ENCODE data around the gene TPRA1.

TPRA1 gene

DNA sequence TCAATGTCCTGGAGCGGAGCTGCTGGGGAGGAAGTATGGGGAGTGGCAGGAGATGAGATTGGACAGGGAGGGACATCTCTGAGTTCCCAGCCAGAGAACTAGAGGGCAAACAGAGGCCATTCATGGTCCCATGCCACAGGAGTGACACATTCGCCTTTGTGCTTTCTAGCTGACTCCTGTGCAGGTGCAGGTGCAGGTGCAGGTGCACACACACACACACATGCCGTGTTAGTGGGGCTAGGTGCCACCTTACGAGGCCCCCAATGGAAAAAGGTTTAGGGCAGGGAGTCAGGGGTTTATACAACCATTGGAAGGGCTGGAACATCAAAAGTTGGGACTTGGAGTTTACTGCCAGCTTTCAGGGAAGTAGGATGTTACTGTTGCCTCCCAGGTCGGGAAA lies 52.0 kb downstream of the TPRA1 start:
- TF ChIP-seq, protein P1, sequence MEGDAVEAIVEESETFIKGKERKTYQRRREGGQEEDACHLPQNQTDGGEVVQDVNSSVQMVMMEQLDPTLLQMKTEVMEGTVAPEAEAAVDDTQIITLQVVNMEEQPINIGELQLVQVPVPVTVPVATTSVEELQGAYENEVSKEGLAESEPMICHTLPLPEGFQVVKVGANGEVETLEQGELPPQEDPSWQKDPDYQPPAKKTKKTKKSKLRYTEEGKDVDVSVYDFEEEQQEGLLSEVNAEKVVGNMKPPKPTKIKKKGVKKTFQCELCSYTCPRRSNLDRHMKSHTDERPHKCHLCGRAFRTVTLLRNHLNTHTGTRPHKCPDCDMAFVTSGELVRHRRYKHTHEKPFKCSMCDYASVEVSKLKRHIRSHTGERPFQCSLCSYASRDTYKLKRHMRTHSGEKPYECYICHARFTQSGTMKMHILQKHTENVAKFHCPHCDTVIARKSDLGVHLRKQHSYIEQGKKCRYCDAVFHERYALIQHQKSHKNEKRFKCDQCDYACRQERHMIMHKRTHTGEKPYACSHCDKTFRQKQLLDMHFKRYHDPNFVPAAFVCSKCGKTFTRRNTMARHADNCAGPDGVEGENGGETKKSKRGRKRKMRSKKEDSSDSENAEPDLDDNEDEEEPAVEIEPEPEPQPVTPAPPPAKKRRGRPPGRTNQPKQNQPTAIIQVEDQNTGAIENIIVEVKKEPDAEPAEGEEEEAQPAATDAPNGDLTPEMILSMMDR (conservative IDR thresholded peaks at IDR 0.05; ENCODE audit: low read length) = no peak
- no peak overlapping the region for H3K4me3 ChIP-seq (ENCODE audit: low read length)
- DNase-seq (ENCODE audit: low read depth) = no peak

DNA sequence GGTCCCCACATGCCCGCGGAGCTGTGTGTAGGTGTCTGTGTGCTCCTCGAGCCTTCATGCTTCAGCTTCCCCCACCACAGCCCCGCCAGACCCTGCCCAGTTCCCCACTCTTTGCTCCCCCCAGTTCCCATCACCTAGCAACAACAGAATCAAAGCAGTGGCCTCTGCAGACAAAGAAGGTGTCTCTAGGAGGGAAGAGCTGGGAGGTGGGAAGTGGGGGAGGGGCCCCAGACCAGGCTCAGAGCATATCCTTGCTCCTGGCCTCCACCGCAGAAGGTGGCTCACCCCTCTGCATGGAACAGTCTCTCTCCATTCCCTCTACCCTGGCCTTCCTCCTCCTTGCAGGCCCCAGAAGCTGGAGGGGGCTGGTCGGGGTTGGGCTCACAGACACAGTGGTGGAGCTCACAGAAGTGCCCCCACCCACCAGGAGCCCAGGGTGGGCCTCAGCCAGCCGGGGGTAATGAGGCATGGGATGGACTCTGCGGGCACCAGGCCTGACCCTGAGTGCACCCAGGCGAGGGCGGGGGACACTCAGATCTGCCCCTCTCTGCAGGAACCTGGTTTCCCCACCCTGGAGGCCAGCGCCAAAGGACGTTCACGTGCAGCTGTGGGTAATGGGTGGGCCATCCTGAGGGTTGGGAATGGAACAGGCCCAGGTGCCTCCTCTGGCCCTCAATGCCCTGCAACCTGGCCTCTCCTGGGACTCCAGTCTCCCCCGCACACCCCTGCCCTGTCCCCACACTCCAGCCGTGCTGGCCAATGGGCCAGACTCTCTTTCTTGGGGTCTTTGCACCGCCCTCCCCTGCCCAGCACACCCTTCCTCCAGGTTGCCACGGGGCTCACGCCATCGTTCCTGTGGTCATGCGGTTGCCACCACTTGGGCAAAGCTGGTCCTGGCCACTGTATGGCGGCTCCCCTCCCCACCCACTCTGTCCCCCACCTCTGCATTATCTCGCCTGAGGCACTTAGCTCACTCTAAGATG lies 53.4 kb downstream of the TPRA1 start:
- H3K4me3 ChIP-seq (ENCODE audit: low read length) = no peak overlapping the region
- TF ChIP-seq, protein P1 (conservative IDR thresholded peaks at IDR 0.05; ENCODE audit: low read length) = no peak
- no peak for DNase-seq (ENCODE audit: low read depth)

DNA sequence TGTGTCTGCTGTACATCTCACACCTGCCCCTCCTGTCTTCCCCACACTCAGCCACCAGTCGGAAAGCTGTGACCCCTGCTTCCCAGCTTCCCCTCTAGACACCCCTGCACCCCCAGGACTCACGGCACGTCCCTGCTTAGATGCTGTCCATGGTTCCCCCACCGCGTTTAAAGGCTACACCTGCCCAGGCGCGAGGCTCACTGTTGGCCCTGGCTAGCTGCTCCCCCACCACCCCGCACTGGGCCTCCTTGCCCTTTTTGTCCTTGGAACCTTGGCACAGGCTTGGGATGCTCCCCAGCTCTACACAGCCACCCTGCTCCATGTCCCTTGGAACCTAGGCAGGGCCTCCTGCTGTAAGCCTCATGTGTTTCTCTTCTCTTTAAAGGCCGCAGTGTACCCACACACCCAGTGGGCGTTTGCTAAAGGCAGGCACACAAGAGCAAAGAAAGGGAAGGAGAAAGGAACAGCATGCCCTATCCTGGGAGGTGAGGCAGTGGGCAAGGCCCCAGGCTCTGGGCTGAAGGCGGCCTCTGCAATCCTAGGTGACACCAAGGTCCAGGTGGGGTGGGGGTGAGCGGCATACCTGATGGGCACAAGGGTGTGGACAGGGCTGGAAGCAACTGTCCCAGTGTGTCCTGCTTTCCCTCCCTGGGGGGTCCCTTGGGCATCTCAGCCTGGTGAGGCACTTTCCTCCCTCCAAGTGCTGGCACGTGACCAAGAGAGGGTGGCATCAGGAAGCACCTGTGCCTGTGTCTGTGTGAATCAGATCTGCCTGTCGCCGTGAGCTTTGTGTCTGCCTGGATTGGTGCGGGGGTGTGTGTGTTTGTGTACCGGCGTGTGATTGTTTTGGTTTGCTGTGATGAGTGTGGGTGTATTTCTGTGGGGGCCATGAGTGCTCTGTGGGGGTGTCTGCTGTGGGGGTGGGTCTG lies 54.4 kb downstream of the TPRA1 start:
- no peak for DNase-seq (ENCODE audit: low read depth)
- no peak overlapping the region for H3K4me3 ChIP-seq (ENCODE audit: low read length)
- TF ChIP-seq, protein P1 (conservative IDR thresholded peaks at IDR 0.05; ENCODE audit: low read length) = no peak

DNA sequence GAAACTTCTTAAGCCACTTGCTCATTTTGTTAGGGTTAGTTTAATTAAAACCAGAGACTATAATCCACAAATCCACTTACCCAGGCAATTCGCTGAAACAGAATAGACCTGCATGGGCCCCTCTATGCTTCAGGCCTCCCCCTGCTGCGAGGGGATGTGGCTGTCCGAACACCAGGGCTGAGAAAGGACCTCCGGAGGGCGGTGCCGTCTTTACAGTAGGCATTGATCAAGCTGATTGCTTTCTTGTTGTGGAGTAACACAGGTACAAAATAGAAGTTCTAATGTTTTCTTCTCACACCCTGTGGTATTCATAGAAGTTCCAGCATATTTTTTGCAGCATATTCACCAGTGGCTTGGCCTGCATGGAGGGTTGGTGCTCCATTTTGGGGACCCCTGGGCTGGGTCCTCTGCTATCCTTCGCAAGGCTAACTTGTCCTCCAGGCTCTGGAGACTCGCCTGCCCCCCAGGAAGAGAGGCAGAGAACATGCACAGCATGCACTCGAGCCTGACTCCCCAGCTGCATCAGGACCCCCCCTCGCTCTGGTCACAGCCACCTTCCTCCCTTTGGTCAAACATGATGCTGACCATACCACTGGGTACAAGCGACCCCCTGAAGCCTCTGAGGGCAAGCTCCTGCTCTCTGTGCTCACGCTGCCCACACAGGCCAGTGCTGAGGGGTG lies 55.3 kb downstream of the TPRA1 start:
- DNase-seq (ENCODE audit: low read depth) = no peak
- TF ChIP-seq, protein P1 (conservative IDR thresholded peaks at IDR 0.05; ENCODE audit: low read length) = no peak
- H3K4me3 ChIP-seq (ENCODE audit: low read length) = no peak overlapping the region

GRCh38 chr3:127534564-127534963 lies 56.0 kb downstream of the TPRA1 start:
- TF ChIP-seq, protein P1 (conservative IDR thresholded peaks at IDR 0.05; ENCODE audit: low read length) = no peak
- H3K4me3 ChIP-seq (ENCODE audit: low read length) = no peak overlapping the region
- no peak for DNase-seq (ENCODE audit: low read depth)

DNA sequence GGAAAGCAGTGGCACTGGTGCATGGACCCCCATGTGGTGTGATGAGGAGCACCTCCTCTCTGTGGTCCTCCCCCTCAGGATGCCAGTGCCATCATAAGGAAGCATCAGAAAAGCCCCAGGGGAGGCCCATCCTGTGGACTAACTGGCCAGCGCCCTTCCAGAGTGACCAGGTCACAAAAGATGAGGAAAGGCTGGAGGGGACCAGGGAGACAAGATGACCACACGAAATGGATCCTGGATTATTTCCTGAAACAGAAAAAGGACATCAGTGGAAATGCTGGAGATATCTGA lies 56.4 kb downstream of the TPRA1 start:
- no peak overlapping the region for H3K4me3 ChIP-seq (ENCODE audit: low read length)
- no peak for DNase-seq (ENCODE audit: low read depth)
- TF ChIP-seq, protein P1 (conservative IDR thresholded peaks at IDR 0.05; ENCODE audit: low read length) = no peak
